Neural cell (in vitro differentiated cells): ENCODE data around the gene ADIG. TPM values are rescaled to one million over a fixed set of nuclear protein-coding genes. Genes with fewer than 3 reads are reported as not detected.

ENCODE experiments used
- H2AFZ ChIP-seq: fragments of 200-600, 300-800 bp; sonication (generic), shearing (Covaris generic); 2 replicates; pipeline ENCODE4 v1.6.0; 2014; ENCODE audit warnings: low read depth, mild to moderate bottlenecking, antibody characterized with exemption, low read length, moderate library complexity
- H3F3A ChIP-seq: fragments of 200-600 bp; shearing (Covaris generic); 2 replicates; pipeline ENCODE4 v1.6.1; 2016; ENCODE audit warnings: mild to moderate bottlenecking, moderate library complexity, mixed read lengths, antibody characterized with exemption, low read length; ENCODE audit not compliant: insufficient read depth, poor library complexity, severe bottlenecking
- H3K27ac ChIP-seq: fragments of 200-600, 300-800 bp; sonication (generic), shearing (Covaris generic); 2 replicates; pipeline ENCODE4 v1.5.1; 2014; ENCODE audit warnings: mild to moderate bottlenecking, low read length, moderate library complexity
- H3K27me3 ChIP-seq: fragments of 300-800, 200-600 bp; sonication (generic), shearing (Covaris generic); 2 replicates; pipeline ENCODE4 v1.6.0; 2014; ENCODE audit warnings: mild to moderate bottlenecking, low read depth, low read length, moderate library complexity; ENCODE audit not compliant: insufficient read depth
- H3K36me3 ChIP-seq: fragments of 300-800, 200-600 bp; sonication (generic), shearing (Covaris generic); 2 replicates; pipeline ENCODE4 v1.5.1; 2014; ENCODE audit warnings: mild to moderate bottlenecking, antibody characterized with exemption, low read length, moderate library complexity; ENCODE audit not compliant: insufficient read depth
- H3K4me2 ChIP-seq: fragments of 300-800, 200-600 bp; sonication (generic), shearing (Covaris generic); 2 replicates; pipeline ENCODE4 v1.6.0; 2014; ENCODE audit warnings: mild to moderate bottlenecking, low read length
- H3K4me3 ChIP-seq: fragments of 300-800, 200-600 bp; sonication (generic), shearing (Covaris generic); 2 replicates; pipeline ENCODE4 v1.5.1; 2014; ENCODE audit warnings: mild to moderate bottlenecking, low read length, moderate library complexity
- H3K79me2 ChIP-seq: fragments of 200-600 bp; shearing (Covaris generic); replicated peaks from 2 replicates; pipeline ENCODE4 v1.6.0; 2014; ENCODE audit warnings: mild to moderate bottlenecking, low read length, moderate library complexity; ENCODE audit not compliant: insufficient read depth
- H3K9ac ChIP-seq: fragments of 300-800, 200-600 bp; sonication (generic), shearing (Covaris generic); 2 replicates; pipeline ENCODE4 v1.6.1; 2016; ENCODE audit warnings: mild to moderate bottlenecking, low read length, mixed read lengths
- H3K9me2 ChIP-seq: fragments of 200-600 bp; shearing (Covaris generic); 2 replicates; pipeline ENCODE4 v1.6.1; 2016; ENCODE audit warnings: mild to moderate bottlenecking, low read length, mixed read lengths; ENCODE audit not compliant: insufficient read depth
- H3K9me3 ChIP-seq: fragments of 200-600, 300-800 bp; sonication (generic), shearing (Covaris generic); 2 replicates; pipeline ENCODE4 v1.6.1; 2016; ENCODE audit warnings: mild to moderate bottlenecking, mixed run types, low read length, moderate library complexity, mixed read lengths
- H4K20me1 ChIP-seq: fragments of 200-600 bp; shearing (Covaris generic); 2 replicates; pipeline ENCODE4 v1.6.1; 2016; ENCODE audit warnings: mild to moderate bottlenecking, mixed run types; ENCODE audit not compliant: insufficient read depth
- CTCF ChIP-seq: fragments of 450-650 bp; IDR thresholded peaks from 2 replicates; pipeline ENCODE4 v1.5.1; 2014; ENCODE audit warnings: antibody characterized with exemption, mild to moderate bottlenecking, moderate library complexity; ENCODE audit not compliant: poor library complexity, severe bottlenecking
- EP300 ChIP-seq: fragments of 450-650 bp; conservative IDR thresholded peaks from 2 replicates; pipeline ENCODE4 v1.6.1; 2014; ENCODE audit warnings: antibody characterized with exemption, mild to moderate bottlenecking, moderate library complexity; ENCODE audit not compliant: poor library complexity, severe bottlenecking
- EZH2 ChIP-seq: fragments of 200-600, 300-800 bp; shearing (Covaris generic), sonication (generic); IDR thresholded peaks from 2 replicates; pipeline ENCODE4 v1.6.1; 2014; ENCODE audit warnings: antibody characterized with exemption, low read length, borderline replicate concordance, mild to moderate bottlenecking; ENCODE audit not compliant: insufficient read depth, poor library complexity, severe bottlenecking
- MXI1 ChIP-seq: fragments of 450-650 bp; conservative IDR thresholded peaks from 2 replicates; pipeline ENCODE4 v1.6.1; 2014; ENCODE audit warnings: antibody characterized with exemption, mild to moderate bottlenecking; ENCODE audit not compliant: poor library complexity, severe bottlenecking
- POLR2AphosphoS5 ChIP-seq: IDR thresholded peaks from 2 replicates; pipeline ENCODE4 v1.6.1; 2012
- RAD21 ChIP-seq: fragments of 450-650 bp; conservative IDR thresholded peaks from 2 replicates; pipeline ENCODE4 v1.6.1; 2014; ENCODE audit warnings: antibody characterized with exemption, mild to moderate bottlenecking, moderate library complexity
- REST ChIP-seq: IDR thresholded peaks from 2 replicates; pipeline ENCODE4 v1.6.1; 2012; ENCODE audit warnings: borderline replicate concordance
- SMC3 ChIP-seq: fragments of 450-650 bp; conservative IDR thresholded peaks from 2 replicates; pipeline ENCODE4 v1.6.1; 2014; ENCODE audit warnings: antibody characterized with exemption, mild to moderate bottlenecking, moderate library complexity; ENCODE audit not compliant: poor library complexity
- TAF1 ChIP-seq: IDR thresholded peaks from 2 replicates; pipeline ENCODE4 v1.6.1; 2012; ENCODE audit warnings: low read depth
- polyA plus RNA-seq: library from polyadenylated mRNA; depleted of rRNA; stranded (reverse); fragments of >200 nt; gene quantifications from 2 replicates; pipeline ENCODE4 v1.2.3, GENCODE V29; 2014

The ADIG gene
- polyA plus RNA-seq, 1 donor from 2014 or later = not detected

- Histone ChIP-seq H3K36me3 (no peaks in the 10 kb centered on the region), H2AFZ (no peak overlapping the region)
These were observed 26.4 kb downstream of the ADIG start for GRCh38 chr20:38607351-38607750.

GRCh38 chr20:38608188-38608587 is 27.2 kb downstream of the ADIG start:
- H3K4me2 ChIP-seq = no peak overlapping the region
- no peaks in the 10 kb centered on the region for H3F3A ChIP-seq
- no peaks in the 10 kb centered on the region for H3K9me2 ChIP-seq
- no peak overlapping the region for H3K4me3 ChIP-seq
- H2AFZ ChIP-seq = no peak overlapping the region
- no peak overlapping the region for H3K27ac ChIP-seq
- no peaks in the 10 kb centered on the region for H3K27me3 ChIP-seq
- no peaks in the 10 kb centered on the region for H4K20me1 ChIP-seq
- H3K9ac ChIP-seq = no peak overlapping the region
- no peaks in the 10 kb centered on the region for H3K36me3 ChIP-seq
- H3K9me3 ChIP-seq = no peaks in the 10 kb centered on the region
- H3K79me2 ChIP-seq = no peaks in the 10 kb centered on the region
- TF ChIP-seq SMC3 = no peak
- TF ChIP-seq CTCF = no peak
- TF ChIP-seq EP300 = no peak
- no peak for TF ChIP-seq RAD21
- TF ChIP-seq MXI1 = no peak
- TF ChIP-seq POLR2AphosphoS5 = no peak
- no peak for TF ChIP-seq REST

More at GRCh38 chr20:38607351-38607750, 26.4 kb downstream of the ADIG start:
- H3K4me3 ChIP-seq = no peak overlapping the region
- H3K79me2 ChIP-seq = no peaks in the 10 kb centered on the region
- no peaks in the 10 kb centered on the region for H3F3A ChIP-seq
- H4K20me1 ChIP-seq = no peaks in the 10 kb centered on the region
- H3K27me3 ChIP-seq = no peaks in the 10 kb centered on the region
- no peak overlapping the region for H3K9ac ChIP-seq
- no peaks in the 10 kb centered on the region for H3K9me2 ChIP-seq
- H3K9me3 ChIP-seq = no peaks in the 10 kb centered on the region
- no peak overlapping the region for H3K4me2 ChIP-seq
- no peak for TF ChIP-seq MXI1
- no peak for TF ChIP-seq REST
- TF ChIP-seq SMC3 = no peak
- TF ChIP-seq EZH2 = no peak
- no peak for TF ChIP-seq RAD21
- no peak for TF ChIP-seq EP300
- no peak for TF ChIP-seq TAF1
- TF ChIP-seq POLR2AphosphoS5 = no peak
- TF ChIP-seq CTCF = no peak
- no peak overlapping the region for H3K27ac ChIP-seq
